K562 (cell line): ENCODE results near the gene CCDC33. TPM values are rescaled to one million over a fixed set of nuclear protein-coding genes. Genes with fewer than 3 reads are reported as not detected.

Experiments
- ARID3B ChIP-seq: fragments of 250-450 bp; sonication (Bioruptor Pico); IDR thresholded peaks from 2 replicates; pipeline ENCODE4 v1.4.0; 2020; ENCODE audit warnings: borderline replicate concordance
- BCL6 ChIP-seq: fragments of 250-450 bp; sonication (Bioruptor Pico); IDR thresholded peaks from 2 replicates; pipeline ENCODE4 v1.4.0; 2020
- CREBBP ChIP-seq: IDR thresholded peaks from one replicate; pipeline ENCODE4 v1.6.1; 2012; ENCODE audit warnings: low read depth, mild to moderate bottlenecking, control low read depth, inconsistent platforms, low read length
- CSDE1 ChIP-seq, 2 experiments: fragments of 450-650 bp; IDR thresholded peaks; 2 replicates each; pipeline ENCODE4 v1.6.1; 2016; ENCODE audit warnings: mild to moderate bottlenecking in 1 of 2
- GATAD2B ChIP-seq: fragments of 450-650 bp; IDR thresholded peaks from 2 replicates; pipeline ENCODE4 v1.6.1; 2017; ENCODE audit warnings: mild to moderate bottlenecking, borderline replicate concordance
- GTF2F1 ChIP-seq: IDR thresholded peaks from 2 replicates; pipeline ENCODE4 v1.6.1; 2011; ENCODE audit warnings: low read depth, low read length, improper control_type of control experiment
- MTA1 ChIP-seq: fragments of 450-650 bp; IDR thresholded peaks from 2 replicates; pipeline ENCODE4 v1.6.1; 2017; ENCODE audit warnings: borderline replicate concordance
- PHB2 ChIP-seq: fragments of 450-650 bp; IDR thresholded peaks from 2 replicates; pipeline ENCODE4 v1.6.1; 2017; ENCODE audit warnings: low read depth
- RBFOX2 ChIP-seq: fragments of 200-400 bp; formaldehyde crosslinking; IDR thresholded peaks from 2 replicates; pipeline ENCODE4 v1.6.1; 2017; ENCODE audit warnings: low read depth, mild to moderate bottlenecking, low read length, moderate library complexity
- SIN3B ChIP-seq: fragments of 450-650 bp; IDR thresholded peaks from 2 replicates; pipeline ENCODE4 v1.6.1; 2017; ENCODE audit warnings: low read depth, mild to moderate bottlenecking, moderate library complexity
- UBTF ChIP-seq, 2 experiments: IDR thresholded peaks; 2 replicates each; pipeline ENCODE4 v1.6.1; 2012; ENCODE audit warnings: improper control_type of control experiment in 2 of 2, low read depth in 2 of 2, low read length in 2 of 2, borderline replicate concordance in 1 of 2
- ZNF175 ChIP-seq: fragments of 200-800 bp; sonication (Bioruptor generic); IDR thresholded peaks from 2 replicates; pipeline ENCODE4 v1.6.1; 2016; ENCODE audit warnings: low read depth, mild to moderate bottlenecking, missing genetic modification characterization, missing compliant biosample characterization
- ZNF277 ChIP-seq: fragments of 250-450 bp; sonication (Bioruptor Pico); IDR thresholded peaks from 2 replicates; pipeline ENCODE4 v1.8.0; 2022; ENCODE audit warnings: inconsistent platforms, mild to moderate bottlenecking, moderate library complexity, borderline replicate concordance
- ZNF717 ChIP-seq: fragments of 250-450 bp; sonication (Bioruptor Pico); IDR thresholded peaks from 2 replicates; pipeline ENCODE4 v1.5.0; 2021
- ZNF740 ChIP-seq, 3 experiments: fragments of 200-800 bp in 1 of 3; sonication (Bioruptor generic) in 1 of 3; sonication (generic) in 1 of 3; formaldehyde crosslinking in 1 of 3; IDR thresholded peaks; 2 replicates each; pipeline versions ENCODE4 v1.6.1 to v1.8.0; 2016 to 2022; ENCODE audit warnings: mild to moderate bottlenecking in 2 of 3, missing compliant biosample characterization in 2 of 3, missing genetic modification characterization in 2 of 3, missing genetic modification reagents in 1 of 3
- polyA plus RNA-seq, 8 experiments: library from polyadenylated mRNA; depleted of rRNA in 4 of 8; stranded (reverse) in 5 of 8; unstranded in 3 of 8; fragments of >200 nt; fragmentation: Nextera tagmentation in 2 of 8; fragmentation: Illumina TruSeq in 1 of 8; extraction: Ambion mirVana in 2 of 8; extraction: Trizol in 1 of 8; gene quantifications; 2 replicates each; pipeline versions ENCODE4 v1.2.1 to v1.2.3, GENCODE V29; 2011 to 2014; ENCODE audit warnings: inconsistent platforms in 1 of 8, missing spikeins in 1 of 8
- total RNA-seq, 7 experiments: library from RNA; depleted of rRNA in 6 of 7; stranded (reverse); fragments of >200 nt in 6 of 7; fragmentation: Illumina TruSeq in 2 of 7; extraction: Trizol in 2 of 7; gene quantifications; 2 replicates each; pipeline versions ENCODE4 v1.2.1 to v1.2.3, GENCODE V29; 2011 to 2021; ENCODE audit warnings: low replicate concordance in 1 of 7
- TF ChIP-seq, protein P1 (sequence below): fragments of 450-650 bp; IDR thresholded peaks from 2 replicates; pipeline ENCODE4 v1.6.1; 2018; ENCODE audit not compliant: partially characterized antibody

Gene CCDC33
- total and polyA plus RNA-seq, 9 of the 15 experiments (the other 6 are each of a cell fraction or from before 2014, with no cell fraction given): 0.08 to 1.1 (median 0.15) TPM; not detected in 4

DNA sequence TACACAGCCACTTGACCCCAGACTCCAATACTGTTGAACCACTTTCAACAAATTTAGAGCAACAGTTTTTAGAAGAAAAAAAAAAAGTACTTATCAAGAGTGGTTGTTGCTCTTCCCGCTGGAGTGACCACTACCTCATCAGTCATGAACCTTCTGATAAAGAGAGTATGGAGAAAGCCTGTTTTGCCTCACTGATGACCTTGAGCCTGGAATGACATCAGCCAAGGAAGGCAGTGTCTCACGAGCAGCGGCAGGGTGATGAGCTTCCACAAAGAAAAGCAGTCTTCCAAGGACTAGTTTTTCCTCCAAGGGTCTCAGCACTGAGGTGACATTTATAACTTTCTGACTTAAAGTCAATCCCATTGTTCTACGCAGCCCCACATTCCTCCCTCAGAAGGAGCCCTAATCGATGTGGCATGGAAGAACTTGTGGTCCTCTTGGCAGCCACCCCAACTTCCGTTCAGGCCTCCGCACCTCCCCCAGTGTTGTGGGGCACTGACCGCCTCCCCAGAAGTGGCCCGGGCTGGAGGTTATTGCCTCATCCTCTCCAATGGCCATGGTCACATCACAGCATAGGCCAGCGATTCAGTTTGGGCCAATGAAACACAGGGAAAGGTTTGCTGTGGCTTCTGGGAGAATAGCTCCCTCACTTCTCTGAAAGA lies 133.1 kb downstream of the CCDC33 start (continued):
- no peak for TF ChIP-seq ZNF277 (CRISPR knock-in tag)
- peak; percentile 34; the same call in 1 of the 2 replicates for TF ChIP-seq ZNF175 (CRISPR knock-in tag)
- peak; percentile 33; the same call in 1 of the 2 replicates for TF ChIP-seq RBFOX2
- TF ChIP-seq, protein P1, sequence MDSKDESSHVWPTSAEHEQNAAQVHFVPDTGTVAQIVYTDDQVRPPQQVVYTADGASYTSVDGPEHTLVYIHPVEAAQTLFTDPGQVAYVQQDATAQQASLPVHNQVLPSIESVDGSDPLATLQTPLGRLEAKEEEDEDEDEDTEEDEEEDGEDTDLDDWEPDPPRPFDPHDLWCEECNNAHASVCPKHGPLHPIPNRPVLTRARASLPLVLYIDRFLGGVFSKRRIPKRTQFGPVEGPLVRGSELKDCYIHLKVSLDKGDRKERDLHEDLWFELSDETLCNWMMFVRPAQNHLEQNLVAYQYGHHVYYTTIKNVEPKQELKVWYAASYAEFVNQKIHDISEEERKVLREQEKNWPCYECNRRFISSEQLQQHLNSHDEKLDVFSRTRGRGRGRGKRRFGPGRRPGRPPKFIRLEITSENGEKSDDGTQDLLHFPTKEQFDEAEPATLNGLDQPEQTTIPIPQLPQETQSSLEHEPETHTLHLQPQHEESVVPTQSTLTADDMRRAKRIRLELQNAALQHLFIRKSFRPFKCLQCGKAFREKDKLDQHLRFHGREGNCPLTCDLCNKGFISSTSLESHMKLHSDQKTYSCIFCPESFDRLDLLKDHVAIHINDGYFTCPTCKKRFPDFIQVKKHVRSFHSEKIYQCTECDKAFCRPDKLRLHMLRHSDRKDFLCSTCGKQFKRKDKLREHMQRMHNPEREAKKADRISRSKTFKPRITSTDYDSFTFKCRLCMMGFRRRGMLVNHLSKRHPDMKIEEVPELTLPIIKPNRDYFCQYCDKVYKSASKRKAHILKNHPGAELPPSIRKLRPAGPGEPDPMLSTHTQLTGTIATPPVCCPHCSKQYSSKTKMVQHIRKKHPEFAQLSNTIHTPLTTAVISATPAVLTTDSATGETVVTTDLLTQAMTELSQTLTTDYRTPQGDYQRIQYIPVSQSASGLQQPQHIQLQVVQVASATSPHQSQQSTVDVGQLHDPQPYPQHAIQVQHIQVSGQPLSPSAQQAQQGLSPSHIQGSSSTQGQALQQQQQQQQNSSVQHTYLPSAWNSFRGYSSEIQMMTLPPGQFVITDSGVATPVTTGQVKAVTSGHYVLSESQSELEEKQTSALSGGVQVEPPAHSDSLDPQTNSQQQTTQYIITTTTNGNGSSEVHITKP: no peak
- TF ChIP-seq ZNF740 (CRISPR knock-in tag; IDR thresholded peaks at IDR 0.05): no peak
- TF ChIP-seq ZNF740 (tag; IDR thresholded peaks at IDR 0.05): no peak
- no peak for TF ChIP-seq MTA1
- no peak for TF ChIP-seq UBTF (IDR thresholded peaks at IDR 0.05; ENCODE audit: borderline replicate concordance in 1 of 2, low read depth in 2 of 2, low read length in 2 of 2)
- no peak for TF ChIP-seq GTF2F1
- TF ChIP-seq ZNF717 (CRISPR knock-in tag): no peak
- no peak for TF ChIP-seq GATAD2B
- TF ChIP-seq ARID3B: no peak
- TF ChIP-seq CREBBP: no peak
- no peak for TF ChIP-seq PHB2
- no peak for TF ChIP-seq CSDE1 (IDR thresholded peaks at IDR 0.05)
- no peak for TF ChIP-seq SIN3B
- TF ChIP-seq BCL6 (CRISPR knock-in tag): no peak
